T-helper 17 cell (primary cell): ENCODE results near the gene RBP2. TPM values are rescaled to one million over a fixed set of nuclear protein-coding genes. Genes with fewer than 3 reads are reported as not detected.

Experiments
- ATAC-seq: fragments of 150-1000 bp; cut with Tn5 transposase; 2 replicates; pipeline ENCODE4 v1.10.0; 2021; ENCODE audit warnings: mild to moderate bottlenecking, moderate library complexity
- DNase-seq, 3 donors: peaks; one replicate each; pipeline versions ENCODE4 v3.0.0 to v3.0.0-alpha.2; 2020 to 2021
- H3K9me3 ChIP-seq: one replicate; pipeline ENCODE4 v1.7.0; 2013; ENCODE audit warnings: low read length, mild to moderate bottlenecking; ENCODE audit not compliant: control insufficient read depth, poor library complexity, severe bottlenecking
- H3K27ac Mint-ChIP-seq: one replicate; pipeline ENCODE4 v1.8.0; 2022; ENCODE audit warnings: mild to moderate bottlenecking, moderate library complexity, mixed read lengths
- H3K27me3 Mint-ChIP-seq: one replicate; pipeline ENCODE4 v1.8.0; 2022; ENCODE audit warnings: mixed read lengths
- H3K36me3 Mint-ChIP-seq: one replicate; pipeline ENCODE4 v1.8.0; 2022; ENCODE audit warnings: low read depth, mixed read lengths
- H3K4me1 Mint-ChIP-seq: one replicate; pipeline ENCODE4 v1.8.0; 2022; ENCODE audit warnings: mild to moderate bottlenecking, mixed read lengths
- H3K4me3 Mint-ChIP-seq: one replicate; pipeline ENCODE4 v1.8.0; 2022; ENCODE audit warnings: mild to moderate bottlenecking, moderate library complexity, mixed read lengths
- total RNA-seq, 4 donors: library from RNA in 2 of 4; stranded (reverse) in 2 of 4; gene quantifications; one replicate each; pipeline ENCODE4 v1.2.3 and lab custom pipeline; 2022 to 2026

Gene RBP2
- not detected for total RNA-seq
- total RNA-seq (lab: John Stamatoyannopoulos, UW) = 0 reads per million in 2 donors

DNA sequence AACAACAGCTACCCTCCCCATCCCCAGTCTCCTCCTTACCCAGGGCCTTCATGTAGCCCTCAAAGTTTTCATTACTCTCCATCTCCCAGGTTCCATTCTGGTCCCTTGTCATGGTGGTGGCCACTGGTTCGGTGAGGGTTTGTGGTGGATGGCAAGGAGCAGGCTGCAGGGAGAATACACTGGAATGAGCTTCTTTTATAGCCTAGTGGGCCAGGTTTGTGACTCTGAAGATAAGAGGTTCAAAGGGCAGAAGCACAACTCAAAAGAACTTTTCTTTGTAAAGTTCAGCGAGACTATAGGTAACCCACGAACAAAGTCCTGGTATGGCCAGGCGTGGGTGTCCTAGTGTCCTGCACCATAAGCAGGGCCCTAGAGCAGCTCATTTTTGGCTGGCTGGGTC lies at the start of gene RBP2:
Gene RBP2 (minus strand): TSS at position 169 of the 400 bp plus-strand sequence. CDS start 57 bp downstream, at position 112.
- no peak for ATAC-seq
- Mint-ChIP-seq H3K4me1 (no peaks in the 10 kb centered on the region), H3K27me3 (peaks cover 5% of the 10 kb centered on the region), H3K27ac (no peak within 1 kb of the TSS), H3K36me3 (no peaks in the 10 kb centered on the region), H3K4me3 (no peak within 1 kb of the TSS)
- no peaks in the 10 kb centered on the region for H3K9me3 ChIP-seq
- DNase-seq = no peak

DNA sequence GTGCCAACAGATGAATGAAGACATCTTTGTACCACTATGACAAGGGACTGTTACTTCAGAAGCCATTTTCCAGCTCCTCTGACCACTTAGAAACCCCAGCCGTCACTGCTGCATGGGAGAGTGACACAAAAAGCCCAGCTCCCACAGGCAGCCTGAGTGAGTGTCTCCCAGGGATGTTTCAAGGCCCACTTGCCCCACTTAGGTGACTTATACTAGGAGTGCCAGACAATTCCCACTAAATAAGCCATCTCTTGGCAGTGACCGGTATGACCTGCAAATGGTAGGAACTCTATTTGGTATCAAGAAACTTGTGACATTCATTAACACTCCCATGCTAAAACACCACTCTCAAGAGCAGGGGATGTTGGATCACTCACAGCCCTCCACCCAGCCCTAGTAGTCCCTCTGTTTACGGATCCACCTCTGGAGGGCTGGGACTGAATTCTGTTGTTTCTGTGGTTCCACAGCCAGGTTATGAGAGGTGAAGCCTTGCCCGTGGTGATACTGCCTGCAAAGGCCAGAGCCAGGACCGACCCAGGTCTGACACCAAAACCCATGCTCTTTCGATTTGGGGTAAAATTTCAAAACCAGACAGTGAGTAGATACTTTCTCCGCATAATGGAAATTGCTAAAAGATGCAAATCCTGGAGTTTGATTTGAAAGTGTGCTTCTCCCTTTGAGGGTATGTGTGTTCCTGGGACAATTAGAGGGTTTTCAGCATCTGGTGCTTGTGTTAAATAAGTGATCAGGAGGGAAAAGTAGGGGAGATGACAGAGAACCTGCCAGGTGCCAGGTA lies 48.7 kb upstream of the RBP2 start:
- DNase-seq (no peak), ATAC-seq (no peak)
- Mint-ChIP-seq H3K27me3 (peaks cover 5% of the 10 kb centered on the region), H3K36me3 (no peaks in the 10 kb centered on the region), H3K27ac (no peak overlapping the region), H3K4me3 (no peak overlapping the region), H3K4me1 (peaks cover 2% of the 10 kb centered on the region)
- no peaks in the 10 kb centered on the region for H3K9me3 ChIP-seq

DNA sequence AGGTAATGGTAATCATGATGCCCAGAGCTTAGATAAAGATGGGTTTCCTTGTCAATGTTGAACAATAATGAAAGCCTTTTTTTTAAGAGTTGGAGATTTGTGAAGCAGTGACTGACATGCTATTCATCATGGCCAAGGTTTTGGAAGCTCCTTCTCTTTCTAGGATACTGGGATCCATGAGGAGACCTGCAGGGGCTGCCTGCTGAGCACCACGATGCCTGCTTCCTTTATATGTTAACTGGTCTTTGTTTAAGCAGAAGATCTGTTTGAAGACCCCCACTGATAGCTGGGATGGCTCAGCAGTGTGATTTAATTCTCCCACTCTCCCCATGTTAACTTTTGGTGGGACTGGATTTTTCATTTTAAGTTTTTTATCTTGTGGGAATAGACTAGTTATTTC lies 47.4 kb upstream of the RBP2 start:
- H3K36me3 Mint-ChIP-seq = no peaks in the 10 kb centered on the region
- ATAC-seq (no peak), DNase-seq (no peak)
- H3K4me3 Mint-ChIP-seq = no peak overlapping the region
- peaks cover 4% of the 10 kb centered on the region for H3K4me1 Mint-ChIP-seq
- H3K9me3 ChIP-seq = no peaks in the 10 kb centered on the region
- no peak overlapping the region for H3K27ac Mint-ChIP-seq
- peaks cover 10% of the 10 kb centered on the region for H3K27me3 Mint-ChIP-seq

DNA sequence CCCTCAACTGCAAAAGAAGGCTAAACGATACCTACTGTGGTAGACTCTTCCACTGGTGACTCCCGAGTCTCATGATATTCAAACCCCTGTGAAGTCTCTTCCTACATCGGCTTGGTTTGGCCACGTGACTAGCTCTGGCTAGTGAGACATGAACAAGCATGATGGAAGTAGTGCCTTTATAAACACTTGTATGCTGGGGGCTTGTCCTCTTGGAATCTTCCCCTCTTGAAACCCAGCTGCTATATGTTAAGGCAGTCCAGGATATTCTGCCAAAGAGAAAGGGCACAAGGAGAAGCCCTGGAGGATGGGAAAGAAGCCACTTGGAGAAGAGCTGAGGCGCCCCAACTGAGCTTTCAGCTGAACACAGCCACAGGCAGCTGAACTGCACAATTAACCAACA lies 46.9 kb upstream of the RBP2 start:
- Mint-ChIP-seq H3K27ac (no peak overlapping the region), H3K27me3 (peaks cover 10% of the 10 kb centered on the region), H3K4me1 (peaks cover 4% of the 10 kb centered on the region), H3K36me3 (no peaks in the 10 kb centered on the region), H3K4me3 (no peak overlapping the region)
- no peak for DNase-seq
- ATAC-seq = no peak
- no peaks in the 10 kb centered on the region for H3K9me3 ChIP-seq

DNA sequence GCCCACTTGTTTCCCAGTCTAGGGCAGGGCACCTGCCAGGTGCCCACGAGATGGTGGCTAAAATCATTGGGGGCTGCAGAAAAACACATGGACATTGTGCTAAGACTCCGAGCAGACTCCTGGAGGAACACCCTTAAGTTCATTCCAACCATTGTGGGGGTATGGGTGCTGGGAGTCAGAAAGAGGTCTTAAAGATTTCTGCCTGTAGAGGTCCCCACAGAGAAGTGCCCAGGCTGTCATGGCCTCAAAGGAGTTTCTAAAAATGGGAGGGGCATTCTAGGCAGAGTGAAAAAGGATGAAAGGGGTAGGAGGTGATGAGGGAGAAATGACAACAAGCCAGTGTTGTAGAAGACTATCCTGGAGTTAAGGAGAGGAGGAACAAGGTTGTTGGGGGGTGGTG lies 46.1 kb upstream of the RBP2 start:
- no peak for ATAC-seq
- H3K36me3 Mint-ChIP-seq = no peaks in the 10 kb centered on the region

DNA sequence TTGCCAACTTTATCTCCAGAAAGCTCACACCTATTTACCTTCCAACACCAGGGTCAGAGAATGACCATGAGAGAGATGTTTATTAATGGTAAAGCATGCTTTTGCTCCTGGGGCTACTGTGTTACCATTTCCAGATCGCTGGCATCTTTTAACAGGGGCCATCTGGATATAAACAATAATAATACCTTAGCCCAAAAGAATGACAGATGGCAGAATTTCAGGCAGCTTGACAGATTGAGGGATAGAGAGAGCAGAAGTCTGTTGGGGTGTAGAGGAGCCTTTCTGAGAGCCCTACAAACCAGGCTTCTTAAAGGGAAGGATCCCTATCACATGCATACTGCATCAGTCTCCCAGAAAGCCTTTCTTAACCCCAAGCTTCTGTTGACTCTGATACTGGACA lies 45.5 kb upstream of the RBP2 start:
- no peak overlapping the region for H3K27ac Mint-ChIP-seq
- no peak for DNase-seq
- no peaks in the 10 kb centered on the region for H3K36me3 Mint-ChIP-seq
- H3K4me1 Mint-ChIP-seq = peaks cover 4% of the 10 kb centered on the region
- no peak overlapping the region for H3K4me3 Mint-ChIP-seq
- H3K27me3 Mint-ChIP-seq = peaks cover 10% of the 10 kb centered on the region
- H3K9me3 ChIP-seq = no peaks in the 10 kb centered on the region
- no peak for ATAC-seq

More for the DNA sequence above, 46.1 kb upstream of the RBP2 start:
- DNase-seq = no peak
- no peak overlapping the region for H3K4me3 Mint-ChIP-seq
- no peak overlapping the region for H3K27ac Mint-ChIP-seq
- peaks cover 10% of the 10 kb centered on the region for H3K27me3 Mint-ChIP-seq
- H3K4me1 Mint-ChIP-seq = peaks cover 4% of the 10 kb centered on the region
- no peaks in the 10 kb centered on the region for H3K9me3 ChIP-seq

DNA sequence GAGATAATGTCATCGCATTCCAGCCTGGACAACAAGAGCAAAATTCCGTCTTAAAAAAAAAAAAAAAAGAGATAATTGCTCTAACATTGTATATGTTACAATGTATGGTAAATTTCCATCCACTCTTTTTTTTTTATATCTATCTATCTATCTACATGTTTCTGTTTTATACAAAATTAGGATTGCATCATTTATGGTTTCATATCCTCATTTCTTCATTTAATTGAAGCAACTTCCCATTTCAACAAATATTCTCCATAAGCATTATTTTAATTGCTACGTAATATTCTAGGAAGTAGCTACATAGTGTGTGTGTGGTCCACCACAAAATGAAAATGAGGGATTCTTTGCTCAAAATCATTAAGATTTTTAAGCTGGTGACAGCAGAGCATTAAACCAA lies 44.8 kb upstream of the RBP2 start:
- no peaks in the 10 kb centered on the region for H3K9me3 ChIP-seq
- no peak overlapping the region for H3K27ac Mint-ChIP-seq
- ATAC-seq = no peak
- DNase-seq = no peak
- H3K27me3 Mint-ChIP-seq = peaks cover 10% of the 10 kb centered on the region
- no peaks in the 10 kb centered on the region for H3K36me3 Mint-ChIP-seq
- no peak overlapping the region for H3K4me3 Mint-ChIP-seq
- peaks cover 4% of the 10 kb centered on the region for H3K4me1 Mint-ChIP-seq

DNA sequence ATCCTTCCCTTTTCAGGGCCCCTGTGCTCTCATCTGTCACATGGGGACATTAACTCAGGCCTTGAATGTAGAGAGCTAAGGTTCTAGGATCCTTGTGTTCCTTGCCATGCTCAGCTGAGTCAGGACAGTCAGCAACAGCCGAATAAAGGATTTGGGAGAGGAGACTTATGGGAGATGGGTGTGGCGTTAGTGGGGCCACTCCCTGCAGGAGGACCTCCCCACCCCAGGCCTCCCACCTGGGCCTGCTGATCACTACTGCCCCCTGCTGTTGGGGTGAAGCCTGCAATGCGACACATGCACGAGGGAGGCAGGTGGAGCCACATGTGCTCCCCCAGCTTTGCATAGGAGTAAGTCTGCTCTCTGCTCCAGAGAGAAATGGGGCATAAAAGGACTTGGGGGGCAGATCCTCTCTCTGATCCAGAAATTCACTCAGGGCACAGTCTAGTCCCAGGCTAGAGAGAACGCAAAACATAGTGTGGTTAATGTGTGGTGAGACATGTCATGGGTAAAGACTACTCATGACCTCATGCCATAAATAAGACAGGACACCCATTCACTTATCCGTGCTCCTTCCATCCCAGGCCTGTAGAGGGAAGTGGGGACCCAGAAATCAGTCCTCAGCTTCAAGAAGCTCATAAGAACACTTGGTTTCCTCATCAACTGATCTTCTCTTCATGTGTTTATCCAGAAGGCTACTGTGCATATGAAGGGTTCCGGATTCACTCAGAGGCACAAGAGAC lies 43.9 kb upstream of the RBP2 start:
- no peaks in the 10 kb centered on the region for H3K9me3 ChIP-seq
- no peak overlapping the region for H3K27ac Mint-ChIP-seq
- H3K4me1 Mint-ChIP-seq = peaks cover 2% of the 10 kb centered on the region
- H3K4me3 Mint-ChIP-seq = no peak overlapping the region
- ATAC-seq = no peak
- DNase-seq = no peak
- peaks cover 10% of the 10 kb centered on the region for H3K27me3 Mint-ChIP-seq
- H3K36me3 Mint-ChIP-seq = no peaks in the 10 kb centered on the region

DNA sequence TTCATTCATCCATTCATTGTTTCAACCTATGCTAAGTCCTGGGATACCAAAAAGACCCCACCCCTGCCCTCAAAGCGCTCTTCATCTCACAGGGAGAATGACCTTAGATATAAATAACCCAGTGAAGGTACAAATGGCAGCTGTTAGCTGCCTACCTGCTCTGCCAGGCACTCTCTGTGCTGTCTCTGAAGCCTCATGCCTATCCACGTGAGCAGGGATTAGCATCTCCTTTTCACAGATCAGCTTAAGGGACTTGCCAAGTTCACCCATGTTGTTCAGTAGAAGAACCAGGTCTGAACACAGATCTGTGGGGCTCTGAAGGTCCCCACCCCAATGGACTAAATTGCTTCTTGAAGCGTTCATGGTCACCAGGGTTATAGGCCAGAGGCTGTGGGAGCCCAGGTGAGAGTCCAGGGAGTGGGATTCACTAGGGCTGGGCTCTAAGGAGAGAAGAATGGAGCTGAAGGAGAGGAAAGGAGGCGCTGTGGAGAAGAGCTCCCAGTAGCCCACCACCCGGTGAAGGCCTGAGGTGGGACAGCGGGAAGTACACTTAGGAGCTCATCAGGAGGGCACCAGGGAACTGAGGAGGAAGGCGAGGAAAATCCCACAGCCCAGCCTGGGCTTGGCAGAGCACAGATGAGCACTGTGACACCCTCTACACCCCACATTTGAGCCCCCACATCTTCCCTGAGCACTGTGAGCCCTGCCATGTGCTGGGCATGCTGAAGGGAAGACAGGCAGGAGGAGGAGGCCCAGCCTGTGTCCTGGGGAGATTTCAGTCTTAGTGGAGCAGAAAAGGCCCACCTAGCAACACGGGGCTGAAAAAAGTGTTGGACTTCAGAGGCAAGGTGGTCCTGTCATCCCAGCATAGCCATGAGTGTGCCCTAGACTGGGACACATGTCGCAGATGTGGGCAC lies 42.9 kb upstream of the RBP2 start:
- Mint-ChIP-seq H3K36me3 (no peaks in the 10 kb centered on the region), H3K4me3 (no peak overlapping the region), H3K27me3 (peaks cover 10% of the 10 kb centered on the region), H3K27ac (no peak overlapping the region), H3K4me1 (peaks cover 2% of the 10 kb centered on the region)
- no peak for DNase-seq
- ATAC-seq = no peak
- no peaks in the 10 kb centered on the region for H3K9me3 ChIP-seq

DNA sequence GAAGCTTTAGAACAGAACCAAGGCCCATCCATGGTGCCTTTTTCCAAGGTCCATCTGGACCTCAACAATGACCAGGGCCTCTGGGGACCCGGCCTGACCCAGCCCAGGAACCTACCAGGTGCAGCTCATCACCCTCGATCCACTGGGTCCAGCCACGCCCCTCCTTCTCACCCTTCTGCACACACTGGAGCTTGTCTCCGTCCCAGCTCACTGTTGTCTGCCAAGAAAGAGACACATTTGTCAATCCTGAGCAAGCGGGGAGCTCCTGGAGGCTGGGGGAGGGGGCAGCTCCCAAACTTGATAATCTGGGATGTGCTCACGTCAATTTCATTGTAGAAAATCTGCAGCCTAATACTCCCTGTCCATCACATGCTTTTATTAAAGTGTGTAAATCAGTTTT lies 42.0 kb upstream of the RBP2 start:
- Mint-ChIP-seq H3K27me3 (peaks cover 10% of the 10 kb centered on the region), H3K36me3 (no peaks in the 10 kb centered on the region), H3K4me1 (peaks cover 2% of the 10 kb centered on the region), H3K4me3 (no peak overlapping the region), H3K27ac (no peak overlapping the region)
- ATAC-seq (no peak), DNase-seq (no peak)
- H3K9me3 ChIP-seq = no peaks in the 10 kb centered on the region

DNA sequence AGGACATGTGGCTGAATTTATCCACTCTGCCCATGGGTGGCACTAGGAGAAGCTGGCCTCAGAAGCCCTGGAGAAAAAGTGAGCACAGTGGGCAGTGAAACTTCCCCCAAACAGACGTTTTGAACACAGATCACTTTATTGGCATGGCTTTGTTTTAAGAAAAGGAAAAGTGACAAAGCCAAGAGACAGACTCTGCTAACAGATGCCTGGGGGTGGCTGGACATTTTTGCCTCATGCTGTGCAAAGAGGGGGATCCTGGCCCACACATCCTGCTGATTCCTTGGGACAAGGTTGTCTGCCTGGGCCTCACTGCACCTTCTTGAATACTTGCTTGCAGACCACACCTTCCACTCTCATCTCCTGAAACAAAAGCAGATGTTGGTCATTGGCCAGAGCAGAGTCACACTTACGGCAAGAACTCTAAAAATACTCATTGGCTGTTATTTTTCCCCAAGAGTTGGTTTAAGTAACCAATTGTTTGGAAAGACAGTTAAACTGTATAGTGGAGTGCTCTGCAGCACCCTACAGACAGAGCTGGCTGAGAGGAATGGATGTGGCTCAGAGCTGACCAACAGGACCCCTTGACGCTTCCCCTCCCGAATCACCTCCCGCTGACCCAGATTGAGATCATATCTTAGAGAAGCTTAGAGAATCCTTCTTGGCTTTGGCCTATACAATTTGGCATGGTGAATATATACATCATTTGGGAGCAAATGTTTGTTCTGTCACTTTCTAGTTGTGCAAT lies 41.2 kb upstream of the RBP2 start:
- no peak overlapping the region for H3K4me3 Mint-ChIP-seq
- DNase-seq = no peak
- no peaks in the 10 kb centered on the region for H3K36me3 Mint-ChIP-seq
- peaks cover 2% of the 10 kb centered on the region for H3K4me1 Mint-ChIP-seq
- H3K9me3 ChIP-seq = no peaks in the 10 kb centered on the region
- H3K27ac Mint-ChIP-seq = no peak overlapping the region
- H3K27me3 Mint-ChIP-seq = peaks cover 10% of the 10 kb centered on the region
- no peak for ATAC-seq

DNA sequence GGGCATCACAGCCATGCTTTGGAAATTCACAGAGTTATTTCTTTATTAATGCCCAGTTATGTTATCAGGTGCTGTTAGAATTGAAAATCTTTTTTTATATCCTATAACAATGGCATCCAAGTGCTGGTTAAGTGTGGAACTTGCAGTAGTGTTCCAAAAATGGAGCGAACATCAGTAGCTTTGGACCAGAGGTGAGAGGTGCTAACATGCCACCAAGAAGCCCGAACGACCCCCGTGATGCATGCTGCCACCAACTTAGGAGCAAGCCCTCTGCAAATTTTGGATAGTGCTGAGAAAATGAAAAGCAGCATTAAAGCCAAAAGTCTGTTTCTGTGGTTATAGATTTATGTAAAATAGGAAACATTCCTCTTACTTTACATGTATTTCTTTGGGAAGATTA lies 38.4 kb upstream of the RBP2 start:
- H3K27ac Mint-ChIP-seq = no peak overlapping the region
- no peaks in the 10 kb centered on the region for H3K9me3 ChIP-seq
- no peaks in the 10 kb centered on the region for H3K36me3 Mint-ChIP-seq
- H3K4me3 Mint-ChIP-seq = no peak overlapping the region
- H3K4me1 Mint-ChIP-seq = peaks cover 2% of the 10 kb centered on the region
- no peak for DNase-seq
- ATAC-seq = no peak
- peaks cover 5% of the 10 kb centered on the region for H3K27me3 Mint-ChIP-seq
